Ishikawa (cell line): Measurements from ENCODE around the gene LAMA3.

Source experiments
- CEBPB ChIP-seq: IDR thresholded peaks from 2 replicates; pipeline ENCODE4 v1.6.1; 2012
- CREB1 ChIP-seq: IDR thresholded peaks from 2 replicates; pipeline ENCODE4 v1.6.1; 2012; ENCODE audit warnings: low read depth
- EGR1 ChIP-seq: IDR thresholded peaks from 2 replicates; pipeline ENCODE4 v1.6.1; 2012
- EP300 ChIP-seq: IDR thresholded peaks from 2 replicates; pipeline ENCODE4 v1.6.1; 2012; ENCODE audit warnings: borderline replicate concordance
- FOXM1 ChIP-seq: IDR thresholded peaks from 2 replicates; pipeline ENCODE4 v1.6.1; 2012; ENCODE audit warnings: low read depth, borderline replicate concordance
- NFIC ChIP-seq: IDR thresholded peaks from 2 replicates; pipeline ENCODE4 v1.6.1; 2012
- RAD21 ChIP-seq: IDR thresholded peaks from 2 replicates; pipeline ENCODE4 v1.6.1; 2012; ENCODE audit warnings: low read depth
- TAF1 ChIP-seq: IDR thresholded peaks from 2 replicates; pipeline ENCODE4 v1.6.1; 2012; ENCODE audit warnings: low read depth, mild to moderate bottlenecking
- TCF12 ChIP-seq: IDR thresholded peaks from 2 replicates; pipeline ENCODE4 v1.6.1; 2012; ENCODE audit warnings: low read depth
- TEAD4 ChIP-seq: IDR thresholded peaks from 2 replicates; pipeline ENCODE4 v1.6.1; 2012
- YY1 ChIP-seq: IDR thresholded peaks from 2 replicates; pipeline ENCODE4 v1.6.1; 2012; ENCODE audit warnings: low read depth
- ZBTB7A ChIP-seq: IDR thresholded peaks from 2 replicates; pipeline ENCODE4 v1.6.1; 2012; ENCODE audit warnings: low read depth
- TF ChIP-seq, protein P1 (sequence below): IDR thresholded peaks from 2 replicates; pipeline ENCODE4 v1.6.1; 2012
- TF ChIP-seq, protein P2 (sequence below): IDR thresholded peaks from 2 replicates; pipeline ENCODE4 v1.6.1; 2012
- TF ChIP-seq, protein P3 (sequence below): IDR thresholded peaks from 2 replicates; pipeline ENCODE4 v1.6.1; 2012; ENCODE audit warnings: low read depth, mild to moderate bottlenecking

LAMA3 gene

DNA sequence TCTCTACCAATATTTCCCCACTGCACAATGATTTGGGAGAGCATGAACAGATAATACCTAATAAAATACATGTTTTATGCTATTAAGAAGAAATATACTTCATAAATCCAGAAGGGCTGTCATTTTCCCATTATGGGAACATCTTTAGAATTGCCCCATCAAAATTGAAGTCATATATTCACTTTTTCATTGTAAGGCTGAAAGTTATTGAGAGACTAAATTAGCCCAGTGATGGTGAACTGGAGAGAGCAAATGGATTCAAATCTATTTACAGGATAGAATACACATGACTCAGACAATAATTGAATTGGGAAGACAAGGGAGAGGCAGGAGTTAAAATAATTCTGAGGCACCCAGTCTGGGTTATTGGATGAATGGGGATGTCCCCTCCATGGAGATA, 245.6 kb downstream of the LAMA3 start:
- TF ChIP-seq TEAD4 (no peak), EP300 (no peak), RAD21 (no peak), NFIC (no peak), TAF1 (no peak), ZBTB7A (no peak)
- TF ChIP-seq, protein P1, sequence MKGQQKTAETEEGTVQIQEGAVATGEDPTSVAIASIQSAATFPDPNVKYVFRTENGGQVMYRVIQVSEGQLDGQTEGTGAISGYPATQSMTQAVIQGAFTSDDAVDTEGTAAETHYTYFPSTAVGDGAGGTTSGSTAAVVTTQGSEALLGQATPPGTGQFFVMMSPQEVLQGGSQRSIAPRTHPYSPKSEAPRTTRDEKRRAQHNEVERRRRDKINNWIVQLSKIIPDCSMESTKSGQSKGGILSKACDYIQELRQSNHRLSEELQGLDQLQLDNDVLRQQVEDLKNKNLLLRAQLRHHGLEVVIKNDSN = no peak

DNA sequence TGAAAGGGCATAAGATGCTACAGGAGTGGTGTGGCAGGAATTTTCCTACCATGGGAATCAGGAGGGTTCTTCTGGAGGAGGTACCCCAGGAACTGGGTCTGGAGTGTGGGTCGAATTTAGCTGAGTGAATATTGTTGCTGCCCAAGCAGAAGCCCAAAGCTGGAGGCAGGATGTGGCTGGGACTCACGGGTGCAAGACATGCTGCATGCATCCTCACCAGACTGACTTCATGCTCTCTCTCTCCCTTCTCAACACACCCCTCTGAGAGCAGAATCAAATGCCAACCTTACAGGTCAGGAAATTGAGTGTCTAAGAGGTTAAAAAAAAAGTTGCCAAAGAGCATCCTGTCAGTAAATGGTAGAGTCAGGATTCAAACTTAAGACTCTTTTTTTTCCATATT, 246.6 kb downstream of the LAMA3 start:
- no peak for TF ChIP-seq CEBPB
- no peak for TF ChIP-seq TAF1
- TF ChIP-seq RAD21 = no peak
- TF ChIP-seq YY1 = no peak
- TF ChIP-seq FOXM1 = no peak
- TF ChIP-seq, protein P1 = no peak
- no peak for TF ChIP-seq TEAD4
- TF ChIP-seq, protein P2, sequence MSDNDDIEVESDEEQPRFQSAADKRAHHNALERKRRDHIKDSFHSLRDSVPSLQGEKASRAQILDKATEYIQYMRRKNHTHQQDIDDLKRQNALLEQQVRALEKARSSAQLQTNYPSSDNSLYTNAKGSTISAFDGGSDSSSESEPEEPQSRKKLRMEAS = no peak
- TF ChIP-seq CREB1 = no peak
- TF ChIP-seq EP300 = no peak
- TF ChIP-seq TCF12 = no peak
- TF ChIP-seq, protein P3, sequence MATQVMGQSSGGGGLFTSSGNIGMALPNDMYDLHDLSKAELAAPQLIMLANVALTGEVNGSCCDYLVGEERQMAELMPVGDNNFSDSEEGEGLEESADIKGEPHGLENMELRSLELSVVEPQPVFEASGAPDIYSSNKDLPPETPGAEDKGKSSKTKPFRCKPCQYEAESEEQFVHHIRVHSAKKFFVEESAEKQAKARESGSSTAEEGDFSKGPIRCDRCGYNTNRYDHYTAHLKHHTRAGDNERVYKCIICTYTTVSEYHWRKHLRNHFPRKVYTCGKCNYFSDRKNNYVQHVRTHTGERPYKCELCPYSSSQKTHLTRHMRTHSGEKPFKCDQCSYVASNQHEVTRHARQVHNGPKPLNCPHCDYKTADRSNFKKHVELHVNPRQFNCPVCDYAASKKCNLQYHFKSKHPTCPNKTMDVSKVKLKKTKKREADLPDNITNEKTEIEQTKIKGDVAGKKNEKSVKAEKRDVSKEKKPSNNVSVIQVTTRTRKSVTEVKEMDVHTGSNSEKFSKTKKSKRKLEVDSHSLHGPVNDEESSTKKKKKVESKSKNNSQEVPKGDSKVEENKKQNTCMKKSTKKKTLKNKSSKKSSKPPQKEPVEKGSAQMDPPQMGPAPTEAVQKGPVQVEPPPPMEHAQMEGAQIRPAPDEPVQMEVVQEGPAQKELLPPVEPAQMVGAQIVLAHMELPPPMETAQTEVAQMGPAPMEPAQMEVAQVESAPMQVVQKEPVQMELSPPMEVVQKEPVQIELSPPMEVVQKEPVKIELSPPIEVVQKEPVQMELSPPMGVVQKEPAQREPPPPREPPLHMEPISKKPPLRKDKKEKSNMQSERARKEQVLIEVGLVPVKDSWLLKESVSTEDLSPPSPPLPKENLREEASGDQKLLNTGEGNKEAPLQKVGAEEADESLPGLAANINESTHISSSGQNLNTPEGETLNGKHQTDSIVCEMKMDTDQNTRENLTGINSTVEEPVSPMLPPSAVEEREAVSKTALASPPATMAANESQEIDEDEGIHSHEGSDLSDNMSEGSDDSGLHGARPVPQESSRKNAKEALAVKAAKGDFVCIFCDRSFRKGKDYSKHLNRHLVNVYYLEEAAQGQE = no peak
- no peak for TF ChIP-seq NFIC
- no peak for TF ChIP-seq ZBTB7A
- TF ChIP-seq EGR1 = no peak

DNA sequence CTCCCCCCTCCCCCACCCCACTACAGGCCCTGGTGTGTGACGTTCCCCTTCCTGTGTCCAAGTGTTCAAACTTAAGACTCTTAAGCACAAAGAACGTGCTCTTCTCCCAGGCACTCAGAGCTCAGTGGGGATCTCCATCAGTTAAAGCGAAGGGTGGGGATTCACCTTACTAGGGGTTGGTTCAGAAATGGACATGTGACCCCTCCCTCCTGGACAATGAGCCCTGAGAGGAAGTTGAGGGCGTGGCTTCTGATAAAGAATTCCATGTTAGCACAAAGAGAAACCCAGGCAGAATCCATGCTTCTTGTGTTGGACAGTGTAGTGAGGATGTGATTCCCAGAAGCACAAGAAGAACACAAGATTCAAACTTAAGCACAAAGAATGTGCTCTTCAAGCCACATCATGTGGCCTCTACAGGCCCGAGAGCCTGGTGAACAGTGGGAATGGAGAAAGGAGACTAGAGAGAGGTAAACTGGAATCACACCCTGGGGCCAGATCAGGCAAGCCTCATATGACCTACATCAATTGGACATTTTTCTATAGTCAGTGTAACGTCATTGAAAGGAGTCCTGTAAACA, 247.2 kb downstream of the LAMA3 start:
- TF ChIP-seq, protein P1 = peak; percentile 60
- TF ChIP-seq EP300 = no peak

DNA sequence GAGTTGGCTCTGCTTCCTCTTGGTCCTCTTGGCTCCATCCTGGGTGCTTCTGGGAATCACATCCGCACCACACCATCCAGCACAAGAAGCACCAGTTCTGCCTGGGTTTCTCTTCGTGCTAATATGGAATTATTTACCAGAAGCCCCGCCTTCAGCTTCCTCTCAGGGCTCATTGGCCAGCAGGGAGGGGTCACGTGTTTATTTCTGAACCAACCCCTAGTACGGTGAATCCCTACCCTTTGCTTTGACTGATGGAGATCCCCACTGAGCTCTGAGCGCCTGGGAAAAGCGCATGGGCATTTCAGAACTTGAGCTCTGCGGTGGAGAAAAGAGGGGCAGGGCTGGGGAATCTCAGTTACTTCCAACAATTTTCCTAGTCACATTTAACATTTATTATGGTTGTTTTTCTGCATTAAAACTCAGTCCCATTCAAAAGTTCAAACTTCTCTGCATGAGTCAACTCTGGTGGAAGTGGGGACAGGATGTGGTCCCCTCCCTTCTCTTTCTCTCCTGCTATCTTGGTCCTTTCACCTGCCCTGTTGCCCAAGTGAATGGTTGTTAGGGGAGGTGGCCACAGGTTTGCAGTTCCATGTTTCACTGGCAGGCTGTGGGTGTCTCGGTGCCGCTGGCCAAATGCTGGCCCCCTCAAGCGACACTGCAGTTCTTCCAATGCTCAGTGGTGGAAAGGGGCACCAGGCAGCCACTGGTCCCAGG, 248.9 kb downstream of the LAMA3 start:
- TF ChIP-seq EP300 (no peak), YY1 (no peak)
- TF ChIP-seq, protein P3 = no peak
- TF ChIP-seq, protein P1 = peak; percentile 33; the same call in 1 of the 2 replicates

DNA sequence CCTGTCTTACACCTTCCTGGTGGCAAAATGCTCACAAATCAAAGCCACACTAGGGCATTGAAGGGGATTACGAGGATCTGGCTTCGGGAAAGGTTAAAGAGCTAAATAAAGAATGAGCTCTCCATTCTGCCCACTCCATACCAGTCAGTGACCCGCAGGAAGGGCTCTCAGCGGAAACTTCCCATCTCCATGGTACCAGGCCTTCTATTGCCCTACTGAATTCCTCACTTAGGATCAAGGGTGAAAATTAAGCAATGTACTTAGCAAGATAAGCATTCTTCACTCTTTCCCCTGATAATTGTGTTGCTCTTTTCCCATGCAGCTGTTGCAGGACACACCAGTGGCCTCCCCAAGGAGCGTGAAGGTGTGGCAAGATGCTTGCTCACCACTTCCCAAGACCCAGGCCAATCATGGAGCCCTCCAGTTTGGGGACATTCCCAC, 249.7 kb downstream of the LAMA3 start:
- no peak for TF ChIP-seq TCF12

DNA sequence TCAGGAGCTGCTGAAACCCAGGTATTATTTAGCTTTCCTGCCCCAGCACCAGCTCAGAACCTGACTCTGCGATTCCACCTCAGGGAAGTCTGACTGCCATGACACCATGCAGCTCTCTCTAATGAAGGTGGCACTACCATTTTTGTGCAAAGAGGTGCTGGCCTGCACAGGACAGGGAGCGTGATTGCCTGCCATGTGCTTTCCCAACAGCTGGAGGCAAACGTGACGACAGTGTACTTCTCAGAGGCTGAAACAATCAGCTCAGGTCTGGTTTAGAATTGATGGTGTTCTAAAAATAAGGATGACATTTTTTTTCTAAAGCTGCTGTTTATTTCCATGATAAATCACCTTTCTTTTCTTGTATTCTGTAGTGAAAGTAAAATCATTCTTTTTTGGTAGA, 250.1 kb downstream of the LAMA3 start:
- TF ChIP-seq, protein P3 = no peak
- no peak for TF ChIP-seq NFIC
